NCI-H510A (cell line): ENCODE results near the gene SYNGR3.

Source experiments
- DNase-seq: peaks from one replicate; lab custom pipeline; 2025; lab: John Stamatoyannopoulos, UW

SYNGR3 gene

DNA sequence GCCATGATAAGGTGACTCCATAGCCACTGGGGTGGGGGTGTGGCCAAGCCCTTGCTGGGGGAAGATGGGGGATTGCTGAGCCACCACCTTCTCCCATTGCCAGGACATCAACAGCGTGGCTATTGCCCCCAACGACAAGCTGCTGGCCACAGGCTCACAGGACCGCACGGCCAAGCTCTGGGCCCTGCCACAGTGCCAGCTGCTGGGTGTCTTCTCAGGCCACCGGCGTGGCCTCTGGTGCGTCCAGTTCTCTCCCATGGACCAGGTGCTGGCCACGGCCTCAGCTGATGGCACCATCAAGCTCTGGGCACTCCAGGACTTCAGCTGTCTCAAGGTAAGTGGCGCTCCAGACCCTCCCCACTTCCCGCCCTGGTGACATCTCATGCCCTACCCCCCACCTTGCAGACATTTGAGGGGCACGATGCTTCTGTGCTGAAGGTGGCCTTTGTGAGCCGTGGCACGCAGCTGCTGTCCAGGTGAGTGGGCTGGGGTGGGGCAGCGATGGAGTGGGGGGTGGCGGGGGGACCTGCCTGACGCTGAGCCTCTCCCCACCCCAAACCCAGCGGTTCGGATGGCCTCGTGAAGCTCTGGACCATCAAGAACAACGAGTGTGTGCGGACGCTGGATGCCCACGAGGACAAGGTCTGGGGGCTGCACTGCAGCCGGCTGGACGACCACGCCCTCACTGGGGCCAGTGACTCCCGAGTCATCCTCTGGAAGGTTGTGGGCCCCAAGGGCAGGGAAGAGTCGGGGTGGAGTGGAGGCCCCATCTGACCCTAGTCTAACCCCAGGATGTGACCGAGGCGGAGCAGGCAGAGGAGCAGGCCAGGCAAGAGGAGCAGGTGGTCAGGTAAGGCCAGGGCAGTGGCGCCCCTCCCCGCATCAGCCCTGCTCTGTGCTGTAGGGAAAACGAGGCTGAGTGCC is 12.6 kb upstream of the SYNGR3 start:
- DNase-seq = no peak

DNA sequence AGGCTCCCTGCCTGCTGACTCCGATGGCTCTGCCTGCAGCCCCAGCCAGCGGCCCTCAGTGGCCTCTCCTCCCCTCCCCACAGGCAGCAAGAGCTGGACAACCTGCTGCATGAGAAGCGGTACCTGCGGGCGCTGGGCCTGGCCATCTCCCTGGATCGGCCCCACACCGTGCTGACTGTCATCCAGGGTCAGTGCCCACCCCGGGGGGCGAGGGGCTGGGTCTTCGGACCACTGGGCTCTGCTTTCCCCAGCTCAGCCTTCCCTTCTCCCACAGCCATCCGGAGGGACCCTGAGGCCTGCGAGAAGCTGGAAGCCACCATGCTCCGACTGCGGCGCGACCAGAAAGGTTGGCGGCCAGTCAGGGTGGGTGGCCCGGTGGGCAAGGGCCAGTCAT is 11.9 kb upstream of the SYNGR3 start:
- DNase-seq = no peak

DNA sequence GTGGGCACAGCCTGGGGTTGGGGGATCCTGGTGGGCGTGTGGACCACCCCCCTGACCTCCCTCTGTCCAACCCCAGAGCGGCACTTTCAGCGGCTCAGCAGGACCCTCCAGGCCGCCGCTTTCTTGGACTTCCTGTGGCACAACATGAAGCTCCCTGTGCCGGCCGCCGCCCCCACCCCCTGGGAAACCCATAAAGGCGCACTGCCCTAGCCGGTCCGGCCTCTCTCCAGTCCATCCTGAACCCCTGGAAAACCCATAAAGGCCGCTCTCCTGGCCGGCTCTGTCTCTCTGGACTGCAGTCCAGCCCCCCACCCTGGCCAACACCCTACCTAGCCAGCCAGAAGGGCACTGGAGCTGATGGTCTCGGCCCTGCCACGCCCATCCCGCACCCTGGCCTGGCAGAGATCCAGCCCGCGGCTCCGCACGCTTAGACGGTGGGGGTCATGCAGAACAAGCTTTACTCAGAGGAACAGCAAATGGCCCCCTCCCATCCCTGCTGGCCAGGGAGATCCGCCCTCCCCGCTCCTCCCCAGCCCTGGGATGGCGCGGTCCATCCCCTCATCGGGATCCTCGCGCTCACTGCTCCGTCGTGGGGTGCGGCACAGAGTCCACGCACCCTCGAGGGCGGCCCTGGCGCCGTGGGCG is 11.2 kb upstream of the SYNGR3 start:
- DNase-seq = no peak

DNA sequence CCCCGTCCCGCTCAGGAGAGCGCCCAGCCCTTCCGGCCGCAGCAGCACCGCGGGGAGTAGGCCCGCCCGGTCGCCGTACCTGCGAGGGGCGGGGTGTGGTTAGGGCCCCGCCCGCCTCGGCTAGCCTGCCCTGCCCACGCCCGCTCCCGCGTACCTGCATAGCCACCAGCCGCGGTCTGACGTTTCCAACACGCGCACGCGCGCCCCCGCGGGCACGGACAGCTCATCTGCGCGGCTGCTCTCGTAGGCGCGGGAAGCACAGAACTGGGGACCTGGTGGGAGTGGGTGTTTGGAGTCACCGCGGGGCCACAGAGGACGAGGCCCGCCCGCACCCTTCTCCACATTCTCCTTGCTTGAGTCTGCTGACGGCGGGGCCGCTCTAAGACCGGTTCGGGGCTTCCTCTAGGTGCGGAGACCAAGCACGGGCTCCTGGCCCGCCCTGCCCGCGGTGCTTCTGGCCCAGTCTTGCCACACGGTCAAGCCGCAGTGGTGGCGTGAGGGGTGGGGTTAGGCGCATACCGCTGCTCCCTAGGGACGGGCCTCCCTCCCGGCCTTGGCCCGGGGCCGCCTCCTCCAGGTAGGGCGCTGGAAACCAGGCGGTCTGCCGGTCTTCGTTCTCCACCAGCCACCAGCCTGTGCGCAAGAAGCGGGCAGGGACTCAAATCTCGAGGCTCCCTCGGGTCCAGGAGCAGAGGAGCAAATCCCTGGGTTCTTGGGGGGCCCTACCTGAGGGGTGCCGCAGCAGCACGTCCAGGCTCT is 10.3 kb upstream of the SYNGR3 start:
- no peak for DNase-seq

DNA sequence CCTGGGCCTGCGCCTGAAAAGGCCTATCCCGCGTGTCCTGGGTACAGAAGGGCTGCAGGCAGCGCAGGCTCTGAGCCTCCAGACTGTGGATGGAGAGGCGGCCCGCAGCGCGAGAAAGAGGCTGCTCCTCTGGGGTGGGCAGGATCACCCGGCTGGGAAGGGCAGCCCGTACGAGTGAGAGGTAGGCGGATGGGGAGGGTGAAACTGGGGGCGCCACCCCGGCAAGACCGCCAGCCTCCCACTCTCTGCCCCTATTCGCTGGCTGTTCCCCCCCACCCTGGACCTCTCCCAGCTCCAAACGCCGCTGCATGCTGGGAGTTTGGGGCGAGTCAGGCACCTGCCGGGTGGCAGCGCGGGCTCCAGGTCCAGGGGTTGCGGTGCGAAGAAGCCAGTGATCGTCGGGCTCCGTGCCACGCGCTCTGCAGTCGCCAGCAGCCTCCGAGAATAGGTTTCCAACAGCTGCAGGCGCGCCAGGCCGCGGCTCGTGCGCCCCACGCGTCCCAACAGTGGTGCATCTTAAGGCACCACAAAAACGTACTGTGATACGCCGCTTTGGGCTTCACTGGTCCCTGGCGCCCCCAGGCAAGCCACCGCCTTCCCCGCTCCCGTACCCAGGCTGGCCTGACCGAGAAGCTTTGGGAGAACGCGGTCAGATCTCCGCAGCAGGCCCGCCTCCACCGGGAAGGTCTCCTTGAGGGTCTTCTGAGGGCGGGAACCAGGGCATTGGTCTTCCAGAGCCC is 9.6 kb upstream of the SYNGR3 start:
- DNase-seq = no peak

DNA sequence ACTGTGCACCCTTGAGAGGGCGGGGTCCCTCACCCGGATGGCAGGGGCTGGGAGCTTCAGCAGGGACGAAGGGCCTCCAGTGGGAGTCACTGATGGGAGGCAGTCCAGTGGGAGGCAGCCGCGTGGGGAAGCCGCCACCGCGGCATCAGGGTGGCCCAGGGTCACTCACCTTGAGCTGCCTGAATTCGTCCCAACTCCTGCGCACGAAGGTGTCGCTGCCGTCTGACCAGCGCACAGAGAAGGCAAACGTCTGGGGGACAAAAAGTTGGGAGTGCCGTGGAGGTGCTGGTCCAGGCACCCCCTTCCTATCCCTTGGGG is 9.0 kb upstream of the SYNGR3 start:
- no peak for DNase-seq

DNA sequence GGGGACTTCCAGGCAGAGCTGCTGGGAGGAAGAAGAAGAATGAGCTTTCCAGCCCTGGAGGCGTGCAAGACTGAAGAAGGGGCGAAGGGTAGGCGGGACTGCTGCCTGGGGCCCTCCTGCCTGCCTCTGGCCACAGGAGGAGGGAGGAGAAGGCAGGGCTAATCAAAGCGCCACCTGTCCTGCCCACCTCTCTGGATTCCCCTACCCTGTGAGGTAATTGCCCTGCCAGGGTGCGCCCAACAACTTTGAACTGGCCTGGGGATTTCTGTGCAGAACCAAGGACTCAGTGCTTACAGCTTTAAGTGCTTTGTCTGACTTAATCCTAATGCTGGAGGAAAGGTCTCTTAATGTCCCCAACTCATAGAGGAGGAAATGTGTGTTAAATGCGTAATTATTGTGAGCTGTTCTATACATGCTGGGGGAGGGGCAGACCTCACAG is 8.4 kb upstream of the SYNGR3 start, which contains the start of gene NOXO1:
Gene NOXO1 (minus strand): TSS at position 72 of the 439 bp plus-strand sequence. CDS start 290 bp downstream, outside the sequence.
- DNase-seq = no peak

DNA sequence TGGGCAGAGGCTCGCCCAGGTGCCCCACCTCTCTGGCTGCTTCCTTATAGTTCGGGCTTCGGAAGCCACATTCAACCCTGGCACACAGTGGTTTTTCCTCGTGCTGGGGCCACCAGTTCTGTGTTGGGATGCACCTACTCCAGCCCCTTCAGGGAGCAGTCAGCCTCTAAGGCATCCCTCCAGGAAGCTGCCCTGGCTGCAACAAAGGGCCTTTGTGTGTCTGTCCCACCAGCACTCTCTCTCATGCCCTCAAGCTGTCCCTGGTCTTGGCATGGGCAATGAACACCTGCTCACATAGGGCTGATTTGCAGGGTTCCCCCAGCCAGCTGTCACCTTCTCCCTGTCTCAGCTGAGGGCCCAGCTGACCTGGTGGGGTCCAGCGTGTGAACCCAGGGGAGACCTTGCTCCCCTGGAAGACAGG is 7.7 kb upstream of the SYNGR3 start:
- DNase-seq = no peak

DNA sequence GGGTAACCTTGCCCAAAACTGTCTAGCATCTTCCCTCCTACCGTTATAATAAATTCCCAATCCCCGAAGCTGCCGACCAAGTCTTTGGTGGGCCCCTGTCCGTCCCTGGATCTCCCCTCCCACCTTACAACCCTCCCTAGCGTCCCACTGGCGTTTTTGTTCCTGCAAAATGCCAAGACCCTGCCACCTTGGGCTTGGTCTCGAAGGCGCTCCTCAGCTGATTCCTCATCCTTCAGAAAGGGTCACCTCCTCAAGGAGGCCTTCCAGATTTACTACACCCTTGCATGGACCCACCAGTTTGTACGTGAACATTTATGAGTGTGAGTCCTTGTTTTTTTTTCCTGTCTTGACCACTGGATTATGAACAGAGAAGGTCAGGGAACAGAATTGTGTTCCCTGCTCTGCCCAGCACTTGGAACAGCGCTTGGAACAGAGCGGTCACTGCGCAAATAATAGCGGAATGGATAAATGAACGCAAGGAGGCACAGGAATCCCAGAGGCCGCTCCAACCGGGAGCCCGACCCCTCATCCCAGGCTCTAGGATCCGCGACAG is 6.7 kb upstream of the SYNGR3 start:
- no peak for DNase-seq

DNA sequence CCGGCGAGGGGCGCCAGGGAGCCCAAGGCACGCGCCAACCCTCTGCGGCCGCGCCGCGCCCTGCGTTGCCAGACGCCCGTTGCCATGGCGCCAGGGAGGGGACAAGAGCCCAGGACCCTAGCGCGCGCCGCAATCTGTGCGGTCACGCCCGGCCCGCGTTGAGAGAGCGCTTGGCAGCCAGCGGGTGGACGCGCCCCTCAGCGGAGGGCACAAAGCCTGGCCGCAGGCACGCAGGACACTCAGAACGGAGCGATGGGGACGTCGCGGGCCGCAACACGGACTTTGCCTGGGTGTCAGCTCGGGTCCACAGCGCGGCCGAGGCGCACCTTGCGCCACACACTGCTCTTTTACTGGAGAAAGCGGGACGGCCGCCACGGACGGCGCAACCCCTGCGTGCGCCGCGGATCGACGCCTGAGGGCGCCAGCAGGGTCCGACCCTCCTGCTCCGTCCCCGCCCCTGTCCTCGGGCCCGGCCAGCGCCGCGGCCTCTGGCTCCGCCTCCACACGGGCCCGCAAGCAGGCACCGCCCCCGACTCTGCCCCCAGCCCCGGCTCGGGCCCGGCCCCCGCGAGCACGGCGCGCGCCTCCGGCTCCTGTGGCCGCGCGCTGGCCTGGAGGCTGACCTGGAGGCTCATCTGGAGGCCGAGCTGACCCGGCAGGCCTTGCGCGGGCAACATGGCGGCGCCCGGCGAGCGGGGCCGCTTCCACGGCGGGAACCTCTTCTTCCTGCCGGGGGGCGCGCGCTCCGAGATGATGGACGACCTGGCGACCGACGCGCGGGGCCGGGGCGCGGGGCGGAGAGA is 6.0 kb upstream of the SYNGR3 start, which contains the start of gene GFER:
Gene GFER (plus strand): TSS at position 650 of the 803 bp plus-strand sequence. CDS start 26 bp downstream, at position 676.
- DNase-seq = peak; percentile 73

DNA sequence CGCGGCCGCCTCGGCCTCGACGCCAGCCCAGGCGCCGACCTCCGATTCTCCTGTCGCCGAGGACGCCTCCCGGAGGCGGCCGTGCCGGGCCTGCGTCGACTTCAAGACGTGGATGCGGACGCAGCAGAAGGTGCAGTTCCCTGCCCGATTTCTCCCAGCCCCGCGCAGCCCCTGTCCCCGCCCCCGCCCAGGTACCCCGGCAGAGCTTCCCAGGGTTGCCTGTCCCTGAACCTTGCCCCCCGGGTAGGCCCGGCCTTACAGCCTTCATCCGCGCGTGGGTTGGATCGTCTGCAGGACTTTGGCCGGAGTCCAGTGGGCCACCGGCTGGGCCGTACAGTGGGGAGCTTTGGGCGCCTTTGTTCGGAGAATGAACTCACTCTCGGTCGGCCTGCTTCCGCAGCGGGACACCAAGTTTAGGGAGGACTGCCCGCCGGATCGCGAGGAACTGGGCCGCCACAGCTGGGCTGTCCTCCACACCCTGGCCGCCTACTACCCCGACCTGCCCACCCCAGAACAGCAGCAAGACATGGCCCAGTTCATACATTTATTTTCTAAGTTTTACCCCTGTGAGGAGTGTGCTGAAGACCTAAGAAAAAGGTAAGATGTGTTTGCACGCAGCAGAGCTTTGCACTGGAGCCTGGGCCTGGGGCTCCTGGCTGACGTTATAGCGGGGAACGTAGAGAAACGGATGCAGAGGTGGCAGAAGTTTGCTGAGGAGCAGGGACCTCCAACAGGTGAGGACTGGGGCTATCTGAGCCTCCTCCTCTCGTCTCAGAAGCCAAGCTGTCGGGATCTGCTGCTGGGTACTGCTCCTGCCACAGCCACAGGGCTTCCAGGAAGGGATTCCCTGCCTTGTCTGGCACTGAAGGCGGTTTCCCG is 5.2 kb upstream of the SYNGR3 start:
- no peak for DNase-seq

DNA sequence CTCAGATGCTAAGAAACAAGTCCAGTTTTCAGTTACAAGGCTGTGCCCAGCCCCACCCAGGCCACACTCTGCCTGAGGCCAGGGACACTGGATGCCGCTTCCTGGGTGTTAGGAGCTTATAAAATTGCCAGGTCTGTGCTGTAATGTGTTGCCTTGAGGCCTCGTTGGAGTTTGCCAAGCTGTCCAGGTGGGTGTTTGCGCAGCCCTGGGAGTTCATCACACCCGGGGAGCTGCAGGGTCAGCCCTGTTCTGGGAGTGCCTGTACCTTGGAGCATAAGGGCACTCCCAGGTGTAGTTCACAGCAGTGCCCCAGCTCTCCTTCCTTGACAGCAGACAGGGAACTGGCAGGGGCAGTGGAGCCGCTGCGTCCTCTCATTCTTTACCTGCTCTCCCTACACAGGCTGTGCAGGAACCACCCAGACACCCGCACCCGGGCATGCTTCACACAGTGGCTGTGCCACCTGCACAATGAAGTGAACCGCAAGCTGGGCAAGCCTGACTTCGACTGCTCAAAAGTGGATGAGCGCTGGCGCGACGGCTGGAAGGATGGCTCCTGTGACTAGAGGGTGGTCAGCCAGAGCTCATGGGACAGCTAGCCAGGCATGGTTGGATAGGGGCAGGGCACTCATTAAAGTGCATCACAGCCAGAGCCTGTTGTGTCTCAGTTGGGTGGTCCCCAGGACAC is 4.2 kb upstream of the SYNGR3 start:
- no peak for DNase-seq

DNA sequence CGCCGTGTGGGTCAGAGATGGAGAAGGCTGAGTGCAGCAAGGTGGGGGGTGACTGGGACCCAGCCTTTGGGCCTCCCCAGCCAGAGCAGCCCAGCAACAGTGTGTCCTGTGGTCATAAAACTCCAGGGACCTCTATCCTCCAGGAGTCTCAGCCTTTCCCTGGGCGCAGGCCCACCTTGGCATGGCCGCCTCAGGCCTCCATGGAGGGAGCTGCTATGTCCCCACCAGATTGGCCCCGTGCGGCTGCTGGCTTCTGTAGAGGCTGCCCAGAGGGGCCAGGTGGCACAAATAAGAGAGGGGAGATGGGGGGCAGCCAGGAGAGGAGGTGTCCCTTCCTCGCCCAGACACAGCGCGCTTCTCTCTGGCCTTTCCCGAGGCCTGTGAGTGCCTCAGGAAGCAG is 2.6 kb upstream of the SYNGR3 start:
- DNase-seq = no peak

DNA sequence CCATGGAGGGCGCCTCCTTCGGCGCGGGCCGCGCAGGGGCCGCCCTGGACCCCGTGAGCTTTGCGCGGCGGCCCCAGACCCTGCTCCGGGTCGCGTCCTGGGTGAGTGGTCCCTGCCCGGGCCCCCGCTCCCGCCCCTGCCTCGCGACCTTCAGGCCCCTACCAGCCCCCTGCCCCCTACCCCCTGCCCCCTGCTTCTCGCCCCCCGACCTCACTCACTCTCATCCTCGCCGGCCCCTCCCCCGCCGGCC is 256 bp downstream of the SYNGR3 start:
- no peak for DNase-seq

DNA sequence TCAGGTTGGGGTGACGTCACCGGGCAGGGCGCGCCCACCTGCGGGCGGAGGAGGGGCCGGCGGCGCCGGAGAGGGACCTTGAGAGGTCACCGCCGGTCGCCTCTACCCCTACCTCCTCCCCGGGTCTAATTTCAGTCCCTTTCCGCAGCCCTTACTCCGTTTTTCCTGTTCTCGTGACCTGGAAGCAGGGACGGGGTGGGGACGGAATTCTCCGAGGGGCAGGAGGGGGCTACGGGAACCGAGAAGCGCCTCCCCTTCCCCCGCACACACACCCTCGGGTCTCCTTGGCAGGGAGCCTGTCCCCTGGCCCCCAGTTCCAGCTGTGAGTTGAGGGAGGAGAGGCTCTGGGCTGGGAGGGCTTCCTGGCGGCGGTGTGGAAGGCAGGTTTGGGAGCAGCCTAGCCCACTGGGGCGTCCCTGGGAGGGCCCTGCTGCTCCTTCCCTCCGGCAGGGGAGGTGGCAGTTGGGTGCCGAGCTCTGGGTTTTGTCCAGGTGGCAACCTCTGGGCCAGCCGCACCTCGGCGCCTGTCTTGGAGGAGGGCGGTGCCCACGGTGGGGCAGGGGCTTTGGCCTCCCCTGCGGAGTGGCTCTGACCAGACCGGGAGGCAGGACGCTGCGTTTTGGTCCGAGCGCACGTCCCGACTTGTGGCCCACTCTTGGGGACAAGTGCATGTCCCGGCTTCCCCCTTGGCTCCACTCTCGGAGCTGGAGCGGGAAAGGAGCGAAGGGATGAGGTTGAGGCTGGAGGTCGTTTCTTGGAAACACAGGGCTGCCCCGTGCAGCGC is 773 bp downstream of the SYNGR3 start:
- no peak for DNase-seq

DNA sequence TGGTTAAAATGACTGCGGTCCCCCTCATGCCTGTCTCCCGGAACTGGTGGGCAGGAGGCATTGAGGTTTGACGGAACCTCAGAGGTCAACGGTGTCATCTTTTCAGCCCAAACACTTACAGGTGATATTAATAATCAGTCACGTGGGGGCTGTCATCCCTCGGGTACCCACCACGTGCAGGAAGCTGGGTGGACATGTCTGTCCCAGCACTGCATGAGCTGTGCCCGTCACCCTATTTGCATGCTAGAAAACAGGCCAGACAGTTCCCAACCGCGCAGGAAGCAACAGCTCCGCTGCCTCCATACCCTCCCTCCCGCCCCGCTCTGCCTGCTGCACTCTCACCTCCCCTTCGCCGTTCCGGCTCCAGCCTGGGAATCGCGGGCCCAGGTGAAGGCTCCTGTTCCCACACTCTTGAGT is 1.4 kb downstream of the SYNGR3 start:
- no peak for DNase-seq

DNA sequence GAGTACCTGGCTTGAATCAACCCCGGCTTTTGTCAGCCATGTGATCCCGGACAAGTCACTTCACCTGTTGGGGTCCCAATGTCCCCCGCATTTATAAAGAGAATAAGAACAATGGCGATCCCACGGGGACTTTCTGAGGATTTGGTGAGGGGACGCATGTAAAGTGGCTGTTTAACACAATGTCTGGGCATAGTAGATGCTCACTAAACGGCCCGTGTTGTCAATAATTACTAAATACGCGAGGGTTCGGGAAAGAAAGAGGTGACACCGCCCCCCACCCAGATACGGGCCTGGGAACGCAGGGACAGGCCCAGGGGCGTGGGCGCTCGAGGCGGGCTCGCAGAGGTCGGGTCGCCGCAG is 1.8 kb downstream of the SYNGR3 start:
- DNase-seq = no peak

DNA sequence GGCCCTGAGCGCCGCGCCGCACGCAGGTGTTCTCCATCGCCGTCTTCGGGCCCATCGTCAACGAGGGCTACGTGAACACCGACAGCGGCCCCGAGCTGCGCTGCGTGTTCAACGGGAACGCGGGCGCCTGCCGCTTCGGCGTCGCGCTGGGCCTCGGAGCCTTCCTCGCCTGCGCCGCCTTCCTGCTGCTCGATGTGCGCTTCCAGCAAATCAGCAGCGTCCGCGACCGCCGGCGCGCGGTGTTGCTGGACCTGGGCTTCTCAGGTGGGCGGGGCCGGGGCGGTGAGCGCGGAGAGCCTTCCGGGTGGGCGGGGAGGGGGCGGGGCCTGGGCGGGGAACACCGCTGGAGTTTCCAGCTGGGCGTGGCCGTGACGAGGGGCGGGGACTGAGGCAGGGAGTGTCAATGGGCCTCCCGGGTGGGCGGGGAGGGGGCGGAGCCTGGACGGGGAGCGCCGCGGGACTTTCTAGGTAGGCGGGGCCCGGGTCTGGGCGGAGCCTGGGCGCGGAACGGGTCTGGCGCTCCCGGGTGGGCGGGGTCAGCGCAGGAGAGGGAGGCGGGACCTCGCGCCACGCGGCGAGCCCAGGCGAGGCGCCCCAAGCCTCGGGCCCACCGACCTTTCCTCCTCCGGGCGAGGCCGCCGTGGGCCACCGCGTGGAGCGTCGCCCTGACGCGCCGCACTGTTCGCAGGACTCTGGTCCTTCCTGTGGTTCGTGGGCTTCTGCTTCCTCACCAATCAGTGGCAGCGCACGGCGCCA is 2.4 kb downstream of the SYNGR3 start:
- DNase-seq = no peak
